RPMI8226 (cell line): ENCODE data around the gene GALNT9.

ENCODE experiments used
- DNase-seq: peaks from one replicate; pipeline ENCODE4 v3.0.0-alpha.2; 2015

Gene GALNT9

GRCh38 chr12:132344181-132344580, 14.8 kb upstream of the GALNT9 start:
- no peak for DNase-seq

GRCh38 chr12:132343294-132344004, 14.1 kb upstream of the GALNT9 start:
- DNase-seq = no peak

- no peak for DNase-seq
Measured at GRCh38 chr12:132342251-132343227, 13.2 kb upstream of the GALNT9 start.

GRCh38 chr12:132341318-132342050, 12.1 kb upstream of the GALNT9 start:
- DNase-seq = no peak

GRCh38 chr12:132340266-132341035, 11.1 kb upstream of the GALNT9 start:
- DNase-seq = no peak

- DNase-seq = no peak
Measured at GRCh38 chr12:132339856-132340255, 10.5 kb upstream of the GALNT9 start.

- no peak for DNase-seq
Measured at GRCh38 chr12:132338781-132339180, 9.4 kb upstream of the GALNT9 start.

- DNase-seq = no peak
Measured at GRCh38 chr12:132338311-132338710, 8.9 kb upstream of the GALNT9 start.

GRCh38 chr12:132337557-132337956, 8.2 kb upstream of the GALNT9 start:
- DNase-seq = no peak

- DNase-seq = no peak
Measured at GRCh38 chr12:132336451-132337413, 7.3 kb upstream of the GALNT9 start.

GRCh38 chr12:132335179-132335756, 5.9 kb upstream of the GALNT9 start:
- DNase-seq = no peak

- DNase-seq = no peak
Measured at GRCh38 chr12:132333766-132334165, 4.4 kb upstream of the GALNT9 start.

GRCh38 chr12:132333273-132333672, 3.9 kb upstream of the GALNT9 start:
- no peak for DNase-seq

- no peak for DNase-seq
Measured at GRCh38 chr12:132330549-132330881, 1.1 kb upstream of the GALNT9 start.

GRCh38 chr12:132329720-132330548, 545 bp upstream of the GALNT9 start:
- DNase-seq = no peak

GRCh38 chr12:132328282-132329029, 933 bp downstream of the GALNT9 start:
- DNase-seq = no peak

GRCh38 chr12:132327336-132328171, 1.8 kb downstream of the GALNT9 start:
- no peak for DNase-seq

GRCh38 chr12:132326646-132327045, 2.7 kb downstream of the GALNT9 start:
- DNase-seq = no peak
